Fibroblast of upper back skin (primary cell): ENCODE measurements around the gene UQCRQ.

ENCODE experiments used
- DNase-seq: peaks from one replicate; pipeline ENCODE4 v3.0.0-alpha.2; 2013

UQCRQ gene

DNA sequence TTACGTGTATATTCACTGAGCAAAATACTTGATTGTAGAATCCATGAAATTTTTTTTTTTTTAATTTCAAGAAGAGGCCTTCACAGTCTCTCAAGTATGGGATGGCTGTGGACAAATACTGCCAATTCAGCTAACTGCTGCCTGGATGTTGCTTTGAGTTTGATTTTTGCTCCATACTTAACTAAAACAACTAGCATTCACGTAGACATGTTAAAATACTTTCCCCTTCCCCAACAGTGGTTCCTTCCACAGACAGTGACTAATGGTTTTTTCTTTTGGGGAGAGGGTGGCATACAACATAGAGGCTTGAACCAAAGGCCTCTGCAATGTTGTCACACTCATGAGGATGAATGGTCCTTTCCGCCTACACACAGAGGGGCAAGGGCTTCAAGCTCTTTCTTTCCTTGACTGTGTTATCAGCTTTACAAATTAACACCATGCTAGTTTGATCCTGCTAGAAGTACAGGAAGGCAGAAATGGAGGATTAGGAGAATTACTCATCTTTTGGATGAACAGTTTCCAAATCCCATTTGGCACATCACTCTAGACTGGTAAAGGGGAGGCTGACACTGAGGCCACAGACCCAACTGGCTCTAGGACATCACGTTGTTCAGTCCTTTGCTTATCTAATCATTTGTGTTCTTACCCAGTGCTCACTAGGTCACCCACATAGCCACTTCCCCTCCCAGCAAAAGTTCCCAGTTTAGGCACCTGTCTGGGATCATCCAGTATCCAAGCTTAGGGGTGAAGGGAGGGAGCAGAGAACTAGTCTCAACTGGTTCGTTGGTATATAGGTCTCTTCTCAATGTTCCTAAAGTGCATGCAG, 5.2 kb downstream of the UQCRQ start:
- DNase-seq: no peak

DNA sequence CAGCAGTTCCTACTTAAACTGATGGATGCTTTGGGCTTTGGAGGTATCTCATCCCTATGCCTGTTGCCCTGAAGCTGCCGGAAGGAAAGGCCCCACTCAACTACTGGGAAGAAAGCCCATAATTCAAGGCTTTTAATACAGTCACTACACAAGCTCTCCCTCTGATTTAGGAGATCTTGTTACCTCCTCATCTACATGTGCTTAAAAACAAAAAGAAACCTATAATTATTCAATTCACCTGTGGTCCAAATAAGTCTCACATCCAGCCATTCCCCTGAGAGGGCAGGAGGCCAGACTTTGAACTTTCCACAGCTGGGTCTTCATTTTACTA, 6.3 kb downstream of the UQCRQ start:
- no peak for DNase-seq

GRCh38 chr5:132873119-132873929, 6.9 kb downstream of the UQCRQ start, which contains the start of gene LEAP2:
TSS of gene LEAP2 (plus strand) at chr5:132873668. CDS start at chr5:132873695, 27 bp downstream.
- peak; percentile 6 for DNase-seq

- DNase-seq: no peak
These were observed 7.5 kb downstream of the UQCRQ start for GRCh38 chr5:132873930-132874271.

DNA sequence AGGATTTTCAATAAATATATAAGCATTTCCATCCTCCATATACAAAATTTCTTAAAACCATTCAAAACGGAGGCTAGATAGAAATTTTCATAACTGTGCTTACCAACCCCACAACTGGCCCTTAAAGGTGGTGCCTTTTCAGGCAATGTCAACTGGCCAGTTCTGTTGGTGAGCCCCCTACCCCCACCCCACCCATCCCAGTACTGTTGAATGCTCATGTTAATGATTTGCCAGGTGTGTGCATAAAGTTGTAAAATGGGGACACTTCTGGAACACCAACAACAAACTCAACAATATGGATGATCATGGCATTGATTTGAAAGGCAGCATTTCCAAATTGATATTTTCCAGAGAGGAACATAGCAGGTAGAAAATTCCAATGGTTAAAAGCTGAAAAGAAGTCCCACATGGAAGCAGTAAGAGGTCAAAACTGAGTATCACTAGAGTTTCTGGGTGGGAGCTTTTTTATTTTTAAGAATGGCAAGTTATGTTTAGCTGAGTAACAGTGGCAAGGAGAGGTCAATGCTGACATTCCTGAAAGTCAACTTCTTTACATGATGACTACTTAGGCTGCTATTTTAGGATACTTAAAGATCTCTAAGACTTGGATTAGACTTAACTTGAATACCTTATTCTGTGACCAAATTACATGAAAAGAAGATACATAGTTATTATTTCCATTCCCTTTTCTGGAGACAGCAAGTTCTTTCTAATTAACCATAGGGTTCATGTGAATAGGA, 9.7 kb downstream of the UQCRQ start:
- peak; percentile 8 for DNase-seq

GRCh38 chr5:132877466-132877865, 11.0 kb downstream of the UQCRQ start:
- no peak for DNase-seq

DNA sequence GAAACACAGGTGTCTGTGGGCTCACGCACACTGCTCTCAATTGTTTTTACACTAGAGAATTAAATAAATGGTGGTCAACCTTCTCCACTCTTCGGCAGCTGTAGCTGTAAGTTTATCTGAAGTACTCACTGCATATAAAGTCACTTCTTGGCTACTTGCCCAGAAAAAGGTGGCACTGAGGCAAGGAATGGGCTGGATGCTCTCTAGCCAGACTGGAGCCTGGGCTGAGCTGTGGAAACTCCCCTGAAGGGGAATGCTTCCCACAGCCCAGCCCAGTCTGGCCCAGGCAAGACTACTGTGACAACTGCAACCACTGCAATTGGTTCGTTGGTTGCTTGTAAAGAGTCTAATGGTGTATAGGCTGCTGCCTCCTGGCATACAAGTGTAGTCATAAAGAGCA, 11.5 kb downstream of the UQCRQ start:
- peak; percentile 15 for DNase-seq

GRCh38 chr5:132883261-132883834, 16.9 kb downstream of the UQCRQ start:
- DNase-seq: peak; percentile 62

GRCh38 chr5:132884548-132884947, 18.1 kb downstream of the UQCRQ start:
- no peak for DNase-seq

DNA sequence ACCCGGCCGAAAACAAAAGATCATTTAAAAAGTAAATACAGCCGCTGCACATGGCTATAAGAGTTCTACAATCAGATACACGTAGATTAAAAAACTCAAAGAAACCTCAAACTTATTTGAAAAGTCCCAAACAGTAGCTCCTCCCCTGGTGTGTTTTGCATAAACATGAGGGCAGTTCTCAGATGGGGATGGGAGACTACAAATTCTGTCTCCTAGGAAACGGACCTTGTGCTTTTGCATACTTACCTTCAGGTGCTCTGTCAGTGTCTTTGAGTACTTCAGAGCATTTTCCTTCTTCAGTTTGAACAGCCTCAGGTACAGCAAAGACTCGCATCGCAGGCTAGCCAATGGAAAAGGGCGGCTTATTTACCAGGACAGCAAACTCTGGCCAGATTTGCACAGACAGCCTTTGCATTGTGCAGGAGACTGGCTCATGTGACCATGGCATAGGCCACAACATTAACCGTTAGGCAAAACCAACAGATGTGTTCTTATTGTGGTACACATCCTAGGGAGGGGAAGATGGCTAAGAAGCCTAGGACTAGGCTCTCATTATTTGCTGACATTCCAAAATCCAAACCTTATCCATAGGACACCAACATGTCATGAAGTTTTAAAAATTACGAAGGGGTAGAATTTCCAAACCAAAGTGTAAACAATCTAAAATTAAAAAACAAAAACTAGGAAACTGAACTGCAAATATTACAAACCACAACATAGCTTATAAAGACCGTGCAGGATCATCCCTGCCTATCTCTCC, 19.8 kb downstream of the UQCRQ start:
- DNase-seq: no peak

DNA sequence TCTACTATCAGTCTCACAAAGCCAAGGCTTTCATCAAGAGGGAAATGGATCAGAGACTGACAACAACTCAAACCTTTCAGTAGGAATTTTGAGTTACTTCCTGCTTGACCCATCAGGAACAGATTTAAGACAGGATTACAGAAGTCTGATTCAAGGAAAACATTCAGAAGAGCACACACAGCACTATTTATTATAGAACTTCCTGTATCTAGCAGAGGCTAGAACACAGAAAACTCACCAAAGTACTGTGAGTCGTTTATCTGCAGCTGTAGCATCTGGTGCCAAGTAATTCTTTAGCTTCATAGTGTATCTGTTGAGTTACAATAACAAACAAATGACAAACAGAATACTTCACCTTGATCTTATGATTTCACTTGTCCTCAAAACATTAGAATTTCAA, 20.8 kb downstream of the UQCRQ start:
- no peak for DNase-seq

DNA sequence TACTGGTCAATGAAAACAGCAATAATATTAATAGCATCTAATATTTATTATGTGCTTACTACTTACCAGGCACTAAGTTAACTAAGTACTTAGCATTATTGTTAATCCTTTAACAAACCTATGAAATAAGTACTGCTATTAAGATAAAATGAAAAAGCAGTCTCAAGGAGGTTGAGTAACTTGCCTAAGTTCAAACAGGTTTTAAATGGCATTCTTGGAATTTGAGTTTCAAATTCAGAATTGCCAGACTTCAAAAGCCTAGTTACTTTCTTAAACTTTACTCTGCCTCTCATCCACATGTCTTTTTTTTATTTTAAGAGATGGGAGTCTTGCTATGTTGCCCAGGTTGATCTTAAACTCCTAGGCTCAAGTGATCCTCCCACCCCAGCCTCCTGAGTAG, 23.1 kb downstream of the UQCRQ start:
- no peak for DNase-seq

DNA sequence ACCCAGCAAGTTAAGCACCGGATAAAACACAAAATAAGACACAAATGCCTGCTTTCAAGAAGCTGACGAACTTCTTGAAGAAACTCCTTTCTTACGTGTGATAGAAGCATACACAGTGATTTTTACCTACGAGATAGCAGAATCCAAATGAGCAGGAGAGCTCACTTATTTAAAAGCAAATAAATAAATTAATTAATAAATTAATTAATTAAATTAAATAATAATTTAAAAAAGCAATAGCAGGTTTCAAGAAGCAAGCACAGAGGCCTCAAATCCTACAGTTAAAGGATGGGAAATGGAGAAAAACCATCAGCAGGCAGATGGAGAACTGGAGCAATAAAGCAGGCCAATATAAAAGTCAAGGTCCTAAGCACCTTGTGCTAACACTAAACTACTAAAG, 24.4 kb downstream of the UQCRQ start:
- no peak for DNase-seq

GRCh38 chr5:132895719-132896305, 29.4 kb downstream of the UQCRQ start:
- DNase-seq: no peak

- no peak for DNase-seq
These were observed 30.2 kb downstream of the UQCRQ start for GRCh38 chr5:132896685-132897084.

- DNase-seq: no peak
These were observed 31.7 kb downstream of the UQCRQ start for GRCh38 chr5:132898094-132898493.

DNA sequence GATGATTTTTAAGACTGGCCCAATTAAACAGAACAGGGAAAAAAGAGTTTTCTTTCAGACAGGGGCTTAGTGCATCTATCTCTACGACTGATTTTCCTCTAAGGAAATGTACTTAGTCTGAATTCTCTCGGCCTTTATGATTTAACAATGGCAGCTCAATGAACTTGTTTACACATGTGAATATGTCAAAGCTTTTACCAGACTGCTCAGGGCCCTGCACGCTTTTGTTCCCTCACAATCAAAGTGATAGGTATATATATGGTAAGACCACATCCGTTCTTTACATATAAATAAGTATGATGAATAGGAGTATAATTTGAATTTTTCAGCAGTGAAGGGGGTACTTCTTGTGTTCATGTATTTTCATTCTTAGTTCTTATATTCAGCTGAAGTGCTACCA, 34.6 kb downstream of the UQCRQ start:
- DNase-seq: no peak

- DNase-seq: peak; percentile 6
These were observed 35.3 kb downstream of the UQCRQ start for GRCh38 chr5:132901730-132902129.

GRCh38 chr5:132905938-132906337, 39.5 kb downstream of the UQCRQ start:
- peak; percentile 13 for DNase-seq

DNA sequence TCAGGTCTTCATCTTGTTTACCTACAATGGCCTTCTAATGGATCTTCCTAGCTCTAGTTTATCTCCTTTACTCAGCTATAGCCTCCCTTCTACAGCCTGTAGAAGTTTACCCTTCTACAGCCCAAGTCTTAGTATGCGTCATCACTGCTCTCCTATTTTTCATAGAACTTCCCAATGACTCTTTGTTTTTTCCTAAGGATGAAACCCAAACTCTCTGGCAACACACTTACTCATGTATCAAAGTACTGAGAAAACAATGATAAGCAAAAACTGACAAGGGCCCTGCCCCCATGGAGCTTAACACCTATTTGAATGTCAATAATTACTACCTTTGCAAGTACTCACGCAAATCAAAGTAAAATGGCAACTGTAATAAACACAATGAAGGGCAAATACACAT, 40.7 kb downstream of the UQCRQ start:
- no peak for DNase-seq

- DNase-seq: no peak
These were observed 43.3 kb downstream of the UQCRQ start for GRCh38 chr5:132909702-132910101.

DNA sequence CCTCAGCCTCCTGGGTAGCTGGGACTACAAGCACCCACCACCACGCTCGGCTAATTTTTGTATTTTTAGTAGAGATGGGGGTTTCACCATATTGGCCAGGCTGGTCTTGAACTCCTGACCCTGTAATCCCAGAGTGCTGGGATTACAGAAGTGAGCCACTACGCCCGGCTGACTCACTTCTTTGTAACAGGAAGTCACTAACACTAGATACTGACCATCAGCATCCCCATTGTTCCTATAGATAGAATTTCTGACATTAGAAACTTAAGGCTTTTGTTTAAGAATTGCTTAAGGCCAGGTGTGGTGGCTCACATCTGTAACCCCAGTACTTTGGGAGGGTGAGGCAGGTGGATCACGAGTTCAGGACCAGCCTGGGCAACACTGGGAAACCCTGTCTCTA, 49.2 kb downstream of the UQCRQ start:
- no peak for DNase-seq
